ENCODE data around the gene GYS2.

DNA sequence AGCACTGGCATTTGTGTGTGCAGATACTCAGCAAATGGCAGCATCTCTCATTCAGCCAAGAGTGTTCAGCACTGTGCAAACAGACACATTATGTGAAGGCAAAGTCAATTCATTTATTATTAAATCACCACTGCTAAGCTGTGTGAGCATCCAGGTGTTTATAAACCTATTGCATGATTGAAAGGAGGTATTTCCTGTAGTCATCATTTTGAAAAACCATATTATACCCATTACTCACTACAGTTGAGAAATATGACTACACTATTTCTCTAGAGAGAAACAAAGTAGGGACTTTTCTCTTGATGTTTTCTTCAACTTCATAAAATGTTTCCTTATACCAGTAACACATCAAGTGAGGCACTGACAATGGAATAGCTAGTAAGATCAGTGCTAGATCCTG lies 64.8 kb downstream of the GYS2 start:
- TF ChIP-seq, protein P1, sequence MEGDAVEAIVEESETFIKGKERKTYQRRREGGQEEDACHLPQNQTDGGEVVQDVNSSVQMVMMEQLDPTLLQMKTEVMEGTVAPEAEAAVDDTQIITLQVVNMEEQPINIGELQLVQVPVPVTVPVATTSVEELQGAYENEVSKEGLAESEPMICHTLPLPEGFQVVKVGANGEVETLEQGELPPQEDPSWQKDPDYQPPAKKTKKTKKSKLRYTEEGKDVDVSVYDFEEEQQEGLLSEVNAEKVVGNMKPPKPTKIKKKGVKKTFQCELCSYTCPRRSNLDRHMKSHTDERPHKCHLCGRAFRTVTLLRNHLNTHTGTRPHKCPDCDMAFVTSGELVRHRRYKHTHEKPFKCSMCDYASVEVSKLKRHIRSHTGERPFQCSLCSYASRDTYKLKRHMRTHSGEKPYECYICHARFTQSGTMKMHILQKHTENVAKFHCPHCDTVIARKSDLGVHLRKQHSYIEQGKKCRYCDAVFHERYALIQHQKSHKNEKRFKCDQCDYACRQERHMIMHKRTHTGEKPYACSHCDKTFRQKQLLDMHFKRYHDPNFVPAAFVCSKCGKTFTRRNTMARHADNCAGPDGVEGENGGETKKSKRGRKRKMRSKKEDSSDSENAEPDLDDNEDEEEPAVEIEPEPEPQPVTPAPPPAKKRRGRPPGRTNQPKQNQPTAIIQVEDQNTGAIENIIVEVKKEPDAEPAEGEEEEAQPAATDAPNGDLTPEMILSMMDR (IDR thresholded peaks at IDR 0.05) = no peak
- no peak for TF ChIP-seq POLR2A (IDR thresholded peaks at IDR 0.05)

Data from lower leg skin (tissue), 3 donors.